Motor neuron (in vitro differentiated cells): ENCODE results near the gene PTPN20. TPM values are rescaled to one million over a fixed set of nuclear protein-coding genes. Genes with fewer than 3 reads are reported as not detected.

Experiments used
- ATAC-seq, 8 experiments: fragments of 200-7000 bp; cut with Tn5 transposase; replicated peaks in 6 of 8; 2 replicates each; pipeline ENCODE4 v1.8.0; 2021; ENCODE audit warnings: mild to moderate bottlenecking in 8 of 8, moderate library complexity in 8 of 8
- H3K27ac ChIP-seq, 2 donors: fragments of 250-450 bp; sonication (Bioruptor Pico); 2 replicates each; pipeline ENCODE4 v1.9.0; 2021; ENCODE audit warnings: antibody characterized with exemption in 2 of 2, mild to moderate bottlenecking in 2 of 2, moderate library complexity in 1 of 2
- H3K4me1 ChIP-seq, 2 donors: fragments of 250-450 bp; sonication (Bioruptor Pico); replicated peaks in 1 of 2; 2 replicates each; pipeline ENCODE4 v1.6.1; 2021; ENCODE audit warnings: antibody characterized with exemption in 2 of 2, mild to moderate bottlenecking in 2 of 2, moderate library complexity in 1 of 2
- H3K4me3 ChIP-seq, 5 donors: fragments of 250-450 bp; sonication (Bioruptor Pico); 2 replicates each; pipeline ENCODE4 v1.9.0; 2021; ENCODE audit warnings: antibody characterized with exemption in 5 of 5, mild to moderate bottlenecking in 5 of 5, moderate library complexity in 4 of 5
- WGBS, 10 experiments: fragments of 450-650 bp; shearing (Covaris generic); methylation state at CpG; one replicate each; pipeline ENCODE4 v1.0.0; 2022; 5-methylcytosine and 5-hydroxymethylcytosine counted together
- in situ Hi-C, 9 experiments: fragments of 400-800 bp; cut with MboI; loops; one replicate each; pipeline ENCODE4 v1.15.0; 2021; ENCODE audit warnings: low sequenced_read_pairs in 9 of 9, low pct_unique_long_range_greater_than_20kb in 2 of 9; ENCODE audit not compliant: unreplicated experiment in 9 of 9
- total RNA-seq, 8 experiments: library from RNA; unstranded; fragments of 300-600 nt; gene quantifications; 2 replicates each; pipeline versions ENCODE4 v1.2.3 to v1.2.4, GENCODE V29; 2022

The PTPN20 gene
- total RNA-seq, 8 experiments from 2014 or later: 0.71 to 1.1 TPM; not detected in 6

GRCh38 chr10:47019155-47020145, 108.2 kb downstream of the PTPN20 start:
- Histone ChIP-seq H3K4me3 (no peak overlapping the region), H3K27ac (no peak overlapping the region), H3K4me1 (no peaks in the 10 kb centered on the region)
- 44 to 93% (median 77%) methylated on average over 1 to 7 of the region's 8 CpGs for WGBS, 10 experiments
- no peak for ATAC-seq
- in situ Hi-C loops: loop anchor here in 1 of 9 experiments (10.0 kb wide), 1 partner anchor 285 kb away; the partner anchor contains the start of gene GDF10

- ATAC-seq: peak in 1 of 8 experiments; percentile 32
- H3K4me3 ChIP-seq: no peak overlapping the region
- no peak overlapping the region for H3K27ac ChIP-seq
- 0 to 100% (median 85%) methylated on average over 1 to 4 of the region's 5 CpGs; no CpG with 5 or more reads in 2 of the 10 experiments for WGBS, 10 experiments
- in situ Hi-C loops: loop anchor here in 1 of 9 experiments (10.0 kb wide), 1 partner anchor 284 kb away; the partner anchor contains the start of gene GDF10
- no peaks in the 10 kb centered on the region for H3K4me1 ChIP-seq
These were observed 109.2 kb downstream of the PTPN20 start for GRCh38 chr10:47020471-47020870.

- H3K27ac ChIP-seq: no peak overlapping the region
- in situ Hi-C loops: loop anchor here in 1 of 9 experiments (10.0 kb wide), 1 partner anchor 283 kb away; the partner anchor contains the start of gene GDF10
- no peak overlapping the region for H3K4me3 ChIP-seq
- no peaks in the 10 kb centered on the region for H3K4me1 ChIP-seq
- ATAC-seq: no peak
- WGBS, 10 experiments: 40 to 100% (median 79%) methylated on average over 1 to 4 of the region's 6 CpGs; no CpG with 5 or more reads in 5 of the 10 experiments
These were observed 110.6 kb downstream of the PTPN20 start for GRCh38 chr10:47021850-47022249.

- in situ Hi-C loops: loop anchor here in 1 of 9 experiments (10.0 kb wide), 1 partner anchor 282 kb away; the partner anchor contains the start of gene GDF10
- no peak overlapping the region for H3K4me3 ChIP-seq
- no peak for ATAC-seq
- 31 to 94% (median 89%) methylated on average over 3 to 4 of the region's 16 CpGs; no CpG with 5 or more reads in 6 of the 10 experiments for WGBS, 10 experiments
- H3K27ac ChIP-seq: no peak overlapping the region
- no peaks in the 10 kb centered on the region for H3K4me1 ChIP-seq
These were observed 111.3 kb downstream of the PTPN20 start for GRCh38 chr10:47022311-47023131.

GRCh38 chr10:47023237-47024045, 112.2 kb downstream of the PTPN20 start:
- WGBS, 10 experiments: 20 to 100% (median 91%) methylated on average over 1 to 9 of the region's 17 CpGs; no CpG with 5 or more reads in 2 of the 10 experiments

GRCh38 chr10:47024046-47024322, 112.8 kb downstream of the PTPN20 start:
- WGBS, 10 experiments: 0 to 100% methylated on average over 1 of the region's 1 CpG; no CpG with 5 or more reads in 8 of the 10 experiments
- H3K27ac ChIP-seq: no peak overlapping the region
- in situ Hi-C loops: loop anchor here in 1 of 9 experiments (10.0 kb wide), 1 partner anchor 281 kb away; the partner anchor contains the start of gene GDF10
- no peak for ATAC-seq
- no peak overlapping the region for H3K4me3 ChIP-seq
- peaks cover 0 to 5% of the 10 kb centered on the region in 2 donors for H3K4me1 ChIP-seq

More at GRCh38 chr10:47023237-47024045, 112.2 kb downstream of the PTPN20 start:
- H3K4me1 ChIP-seq: peaks cover 0 to 2% of the 10 kb centered on the region in 2 donors
- no peak overlapping the region for H3K4me3 ChIP-seq
- in situ Hi-C loops: loop anchor here in 1 of 9 experiments (10.0 kb wide), 1 partner anchor 281 kb away; the partner anchor contains the start of gene GDF10
- ATAC-seq: peak in 2 of 8 experiments; percentile 12 to 37
- no peak overlapping the region for H3K27ac ChIP-seq

GRCh38 chr10:47024399-47025252, 113.4 kb downstream of the PTPN20 start:
- H3K4me3 ChIP-seq: no peak overlapping the region
- H3K27ac ChIP-seq: no peak overlapping the region
- peak; percentile 76 to 98 (median 94) for ATAC-seq
- in situ Hi-C loops: loop anchor here in 3 of 9 experiments (10.0 to 25.0 kb wide), 2 partner anchors 280 to 288 kb away; partner anchors contain the start of genes GDF10 (in 3 of the 3) and GDF2 (in 2 of the 3)
- WGBS, 10 experiments: 4 to 100% (median 25%) methylated on average over 1 to 7 of the region's 9 CpGs; no CpG with 5 or more reads in 3 of the 10 experiments
- H3K4me1 ChIP-seq: peaks cover 0 to 5% of the 10 kb centered on the region in 2 donors

GRCh38 chr10:47025253-47025539, 114.0 kb downstream of the PTPN20 start:
- peaks cover 0 to 5% of the 10 kb centered on the region in 2 donors for H3K4me1 ChIP-seq
- peak in 4 of 8 experiments; percentile 11 to 34 (median 20) for ATAC-seq
- in situ Hi-C loops: loop anchor here in 3 of 9 experiments (10.0 to 25.0 kb wide), 2 partner anchors 280 to 287 kb away; partner anchors contain the start of genes GDF10 (in 3 of the 3) and GDF2 (in 2 of the 3)
- H3K27ac ChIP-seq: no peak overlapping the region
- no peak overlapping the region for H3K4me3 ChIP-seq
- WGBS, 10 experiments: 100% methylated on average over 1 of the region's 4 CpGs; no CpG with 5 or more reads in 9 of the 10 experiments

- in situ Hi-C loops: loop anchor here in 3 of 9 experiments (10.0 to 25.0 kb wide), 2 partner anchors 279 to 287 kb away; partner anchors contain the start of genes GDF10 (in 3 of the 3) and GDF2 (in 2 of the 3)
- ATAC-seq: peak in 2 of 8 experiments; percentile 11 to 32
- Histone ChIP-seq H3K27ac (no peak overlapping the region), H3K4me3 (no peak overlapping the region), H3K4me1 (peaks cover 0 to 5% of the 10 kb centered on the region in 2 donors)
- WGBS, 10 experiments: 17 to 100% (median 79%) methylated on average over 1 to 7 of the region's 10 CpGs; no CpG with 5 or more reads in 2 of the 10 experiments
These were observed 114.5 kb downstream of the PTPN20 start for GRCh38 chr10:47025540-47026300.

- ATAC-seq: no peak
- Histone ChIP-seq H3K4me1 (peaks cover 0 to 5% of the 10 kb centered on the region in 2 donors), H3K27ac (no peak overlapping the region), H3K4me3 (no peak overlapping the region)
- whole genome bisulfite sequencing, 10 experiments: 87 to 100% (median 95%) methylated on average over 1 to 4 of the region's 11 CpGs; no CpG with 5 or more reads in 7 of the 10 experiments
- in situ Hi-C loops: loop anchor here in 3 of 9 experiments (10.0 to 25.0 kb wide), 2 partner anchors 278 to 286 kb away; partner anchors contain the start of genes GDF10 (in 3 of the 3) and GDF2 (in 2 of the 3)
These were observed 115.3 kb downstream of the PTPN20 start for GRCh38 chr10:47026301-47027107.
